DMS79 (cell line): ENCODE results near the gene NEMF.
"Not testable (repeated sequence)": the region's sequence is repeated elsewhere in the genome, so short reads cannot be mapped to it uniquely, and the experiment has no call there.

Experiments
- DNase-seq: peaks from one replicate; lab custom pipeline; 2025; lab: John Stamatoyannopoulos, UW

The NEMF gene

GRCh38 chr14:49745191-49745590 is 107.4 kb downstream of the NEMF start:
- peak; percentile 60 for DNase-seq

- not testable (repeated sequence) for DNase-seq
Measured at GRCh38 chr14:49735669-49736068, 116.9 kb downstream of the NEMF start.

- no peak for DNase-seq
Measured at GRCh38 chr14:49733836-49734235, 118.8 kb downstream of the NEMF start.

- DNase-seq = no peak
Measured at GRCh38 chr14:49732896-49733295, 119.7 kb downstream of the NEMF start.
